Cardiac septum (tissue), 1 donor: ENCODE results near the gene LY6G6F. TPM values are rescaled to one million over a fixed set of nuclear protein-coding genes. Genes with fewer than 3 reads are reported as not detected.
A peak's percentile ranks its signal among the peaks of the same experiment; 100 is the strongest.

ENCODE experiments used
- DNase-seq: peaks from one replicate; pipeline ENCODE4 v3.0.0-alpha.2; 2020; ENCODE audit warnings: low spot score
- intact Hi-C: fragments of 100-400 bp; cut with DNase I; formaldehyde crosslinking; loops from one replicate; pipeline ENCODE4 v1.14.0; 2022
- total RNA-seq: library from RNA; stranded (reverse); fragmentation: NEBNext Ultra II Directional; extraction: Animal tissue kit (Norgen Biotek cat#: 25700); gene quantifications from one replicate; pipeline ENCODE4 v1.2.1, GENCODE V29; 2021
- donor health status: DM: no; HTN: no; CAD: no.

LY6G6F gene
- total RNA-seq, 1 donor from 2014 or later = not detected

- no peak for DNase-seq
These were observed 13.6 kb downstream of the LY6G6F start for GRCh38 chr6:31720196-31720770.

GRCh38 chr6:31721351-31722020 is 14.8 kb downstream of the LY6G6F start, which contains the start of gene LY6G6C:
TSS of gene LY6G6C (minus strand) at chr6:31721746. CDS start at chr6:31721679, 67 bp downstream.
- intact Hi-C loops = no loop called here
- DNase-seq = no peak

More at GRCh38 chr6:31720196-31720770, 13.6 kb downstream of the LY6G6F start:
- intact Hi-C loops = no loop called here

- intact Hi-C loops = no loop called here
- DNase-seq = no peak
These were observed 15.5 kb downstream of the LY6G6F start for GRCh38 chr6:31722173-31722572.

GRCh38 chr6:31723245-31723979 is 16.7 kb downstream of the LY6G6F start, which contains the start of gene MPIG6B:
TSS of gene MPIG6B (plus strand) at chr6:31723373. CDS start at chr6:31723384, 11 bp downstream.
- DNase-seq = no peak
- intact Hi-C loops = no loop called here

DNA sequence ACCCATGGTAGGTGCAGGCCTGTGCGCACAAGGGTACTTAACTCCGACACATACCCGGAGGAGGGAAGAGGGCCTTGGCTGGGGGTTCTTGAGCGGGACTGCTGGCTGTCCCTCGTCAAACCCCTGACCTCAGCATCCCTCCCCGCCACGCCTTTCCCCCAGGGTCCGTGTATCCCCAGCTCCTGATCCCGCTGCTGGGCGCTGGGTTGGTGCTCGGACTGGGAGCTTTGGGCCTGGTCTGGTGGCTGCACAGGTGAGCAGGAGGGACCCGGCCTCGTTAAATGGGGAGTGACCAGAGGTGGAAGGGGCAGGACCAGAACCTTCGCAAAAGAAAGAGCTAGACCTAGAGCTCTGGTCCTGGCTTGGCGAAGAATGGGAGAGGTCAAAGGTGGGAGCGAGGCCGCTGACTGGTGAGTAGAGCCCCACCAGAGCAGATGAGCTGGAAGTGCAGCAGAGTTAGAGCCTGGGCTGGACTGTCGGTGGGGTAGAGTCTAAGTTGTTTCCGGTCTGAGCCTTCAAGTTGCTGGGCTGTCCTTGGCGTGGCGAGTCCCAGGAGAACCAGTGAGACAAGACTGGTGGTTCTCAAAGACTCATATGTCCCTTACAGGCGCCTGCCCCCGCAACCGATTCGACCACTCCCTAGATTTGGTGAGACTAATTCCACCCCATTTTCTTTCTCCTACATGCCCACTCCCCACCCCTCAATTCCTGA is 17.5 kb downstream of the LY6G6F start:
- no peak for DNase-seq

DNA sequence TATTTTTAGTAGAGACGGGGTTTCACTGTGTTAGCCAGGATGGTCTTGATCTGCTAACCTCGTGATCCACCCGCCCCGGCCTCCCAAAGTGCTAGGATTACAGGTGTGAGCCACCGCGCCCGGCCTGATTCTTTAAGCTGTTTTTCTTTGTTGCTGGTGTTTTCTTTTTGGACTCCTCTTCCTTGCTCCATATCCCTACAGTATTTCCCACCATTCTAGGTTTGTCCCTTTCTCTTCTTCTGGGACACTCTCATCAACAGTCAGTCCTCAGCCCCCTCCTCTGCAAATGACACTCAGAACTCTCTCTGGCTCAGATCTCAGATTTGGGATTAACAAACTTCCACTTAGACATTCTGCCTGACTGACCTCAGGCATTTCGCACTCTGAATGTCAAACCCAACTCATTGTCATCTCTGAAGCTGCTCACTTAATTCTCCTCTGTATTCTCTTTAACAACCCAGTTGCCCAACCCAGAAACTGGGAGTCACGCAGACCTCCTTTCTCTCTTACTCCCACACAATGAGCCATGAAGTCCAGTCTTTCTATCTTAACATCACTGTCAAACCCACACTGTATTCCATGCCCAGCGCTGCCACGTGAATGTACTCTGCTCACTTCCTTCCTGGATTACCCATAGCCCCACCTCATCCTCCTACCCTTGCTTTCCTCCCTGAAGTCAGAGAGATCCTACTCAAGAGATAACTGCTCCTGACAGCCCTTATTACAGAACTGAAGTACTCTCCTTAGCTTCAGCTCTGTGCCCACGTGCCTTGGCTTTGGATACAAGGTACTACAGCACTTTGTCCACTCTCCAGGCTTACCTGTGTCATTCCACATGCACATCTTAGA is 19.1 kb downstream of the LY6G6F start:
- intact Hi-C loops = loop anchor here (5.0 kb wide), 1 partner anchor 37 kb away; the partner anchor contains the start of gene SAPCD1
- DNase-seq = no peak

More for the DNA sequence above, 17.5 kb downstream of the LY6G6F start:
- intact Hi-C loops = no loop called here

GRCh38 chr6:31727034-31727716 is 20.5 kb downstream of the LY6G6F start:
- intact Hi-C loops = loop anchor here (5.0 kb wide), 1 partner anchor 35 kb away; the partner anchor contains the start of gene SAPCD1
- DNase-seq = no peak

DNA sequence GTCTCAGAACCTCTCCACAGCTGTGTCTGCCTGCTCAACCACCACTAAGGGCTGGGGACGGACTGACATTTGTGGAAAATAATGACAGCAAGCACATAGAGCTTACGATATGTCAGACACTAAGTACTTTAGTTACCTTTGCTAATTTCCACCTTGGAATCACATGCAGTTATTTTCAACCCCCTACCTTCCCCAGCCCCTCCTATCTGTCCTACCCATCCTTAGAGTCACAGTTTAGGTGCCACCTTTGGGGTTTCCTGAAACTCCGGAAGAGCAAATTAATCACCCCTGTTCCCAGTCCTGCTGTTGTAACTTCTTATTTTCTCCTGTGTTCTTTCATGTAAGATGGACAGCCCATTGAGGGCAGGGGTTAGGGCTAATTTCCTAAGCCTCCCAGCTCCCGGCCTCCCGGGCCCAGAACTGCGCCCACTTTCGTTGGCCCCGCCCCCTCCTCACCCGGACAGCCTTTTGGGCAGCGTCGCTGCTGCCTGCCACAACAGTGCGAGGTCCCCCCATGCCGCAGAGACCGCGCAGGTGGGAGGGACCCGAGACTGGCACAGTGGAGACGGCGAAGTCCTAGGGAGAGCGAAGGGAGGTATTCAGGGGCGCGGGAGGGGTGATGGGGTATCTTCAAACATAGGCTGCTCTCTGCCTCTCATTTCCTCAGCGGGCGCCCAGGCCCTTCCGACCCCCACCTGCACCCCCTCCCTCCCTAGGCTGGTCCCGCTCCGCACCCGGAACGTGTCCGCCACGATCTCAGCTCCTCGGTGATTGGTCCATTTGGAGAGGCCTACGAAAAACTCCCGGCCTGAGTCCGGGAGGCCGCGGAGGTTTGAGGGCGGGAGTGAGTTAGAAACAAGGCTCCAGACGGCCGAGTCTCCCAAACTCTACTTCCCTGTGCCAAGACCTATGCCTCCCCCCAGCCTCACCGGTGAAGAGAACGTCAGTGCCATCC is 21.3 kb downstream of the LY6G6F start:
- no peak for DNase-seq
- intact Hi-C loops = loop anchor here (2.0 to 5.0 kb wide), 3 partner anchors 25 to 107 kb away; partner anchors contain the start of genes ABHD16A and SAPCD1

DNA sequence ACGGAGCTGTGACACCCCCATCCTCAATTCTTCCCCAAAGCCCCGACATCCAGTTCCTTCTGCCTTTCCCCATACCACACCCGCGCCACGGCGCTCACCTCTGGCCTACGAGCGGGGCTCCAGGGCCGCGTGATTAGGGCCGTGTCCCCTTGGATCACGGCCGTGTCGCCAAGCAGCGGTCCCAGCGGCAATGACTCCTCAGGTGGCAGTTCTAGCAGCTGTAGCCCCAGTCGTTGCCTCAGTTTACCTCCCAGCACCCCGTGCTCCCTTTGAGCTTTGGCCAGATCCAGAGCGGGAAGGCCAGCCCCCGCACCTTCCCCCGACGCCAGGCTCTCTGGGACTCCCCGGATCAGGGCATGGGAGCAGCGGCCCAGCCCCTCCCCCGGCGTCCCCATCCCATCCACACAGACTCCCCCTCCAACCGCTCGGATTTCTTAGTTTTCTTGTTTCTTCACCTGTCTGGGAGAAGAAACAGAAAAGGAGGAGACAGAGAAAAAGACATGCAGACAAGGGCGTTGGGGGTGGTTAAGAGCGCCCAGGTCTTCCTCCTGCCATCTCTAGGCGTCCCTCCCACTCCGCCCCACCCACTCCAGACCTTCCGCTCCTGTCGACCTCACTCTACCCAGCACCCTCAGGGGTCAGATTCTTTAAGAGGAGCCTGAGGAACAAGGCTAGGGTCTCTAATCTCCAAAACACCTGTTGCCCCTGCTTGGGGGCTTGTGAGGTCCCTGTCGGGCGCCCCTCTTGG is 22.3 kb downstream of the LY6G6F start, which contains the start of gene DDAH2:
DDAH2 (minus strand) TSS at position 533 of the 748 bp plus-strand sequence; CDS start at position 395, 138 bp downstream.
- intact Hi-C loops = loop anchor here (2.0 to 5.0 kb wide), 3 partner anchors 26 to 106 kb away; partner anchors contain the start of genes ABHD16A and SAPCD1
- DNase-seq = no peak

- intact Hi-C loops = loop anchor here (2.0 to 5.0 kb wide), 3 partner anchors 27 to 105 kb away; partner anchors contain the start of genes ABHD16A and SAPCD1
- DNase-seq = peak; percentile 96
These were observed 22.9 kb downstream of the LY6G6F start for GRCh38 chr6:31729515-31729978.

DNA sequence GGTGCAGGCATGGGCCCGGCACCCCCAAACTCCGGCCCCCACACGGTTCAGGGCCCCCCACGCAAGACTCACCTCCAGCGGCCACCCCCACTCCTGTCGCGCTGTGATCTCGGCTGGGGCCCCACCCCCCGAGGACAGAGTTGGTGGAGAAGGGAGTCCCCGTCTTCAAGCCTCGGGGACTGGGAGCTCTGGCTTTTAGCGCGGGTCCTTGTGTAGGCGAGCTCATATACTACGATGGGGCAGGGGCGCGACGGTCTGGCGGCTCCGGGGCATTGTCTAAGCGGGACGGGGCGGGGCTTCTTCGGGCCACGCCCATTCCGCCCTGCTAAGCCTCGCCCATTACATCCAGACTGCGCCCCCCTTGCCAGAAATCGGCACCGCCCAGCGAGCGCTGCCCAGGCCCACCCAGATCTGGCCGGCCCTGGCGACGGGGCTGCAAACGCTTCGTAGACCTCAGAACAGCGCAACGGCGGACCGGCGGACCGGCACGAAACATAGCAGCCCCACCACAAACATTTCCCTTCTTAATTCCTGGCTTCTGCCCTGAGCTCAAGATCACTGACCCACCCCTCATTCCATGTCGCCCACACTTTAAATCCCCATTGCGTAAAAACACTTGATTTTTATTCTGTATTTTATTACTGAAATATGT is 23.4 kb downstream of the LY6G6F start:
- intact Hi-C loops = loop anchor here (2.0 to 5.0 kb wide), 3 partner anchors 27 to 105 kb away; partner anchors contain the start of genes ABHD16A and SAPCD1
- DNase-seq = peak; percentile 95

GRCh38 chr6:31730631-31731086 is 24.0 kb downstream of the LY6G6F start:
- intact Hi-C loops = no loop called here
- DNase-seq = no peak

- intact Hi-C loops = no loop called here
- no peak for DNase-seq
These were observed 25.4 kb downstream of the LY6G6F start for GRCh38 chr6:31732029-31732428.

- DNase-seq = no peak
- intact Hi-C loops = no loop called here
These were observed 27.1 kb downstream of the LY6G6F start for GRCh38 chr6:31733734-31734133.

GRCh38 chr6:31734247-31734820 is 27.7 kb downstream of the LY6G6F start:
- no peak for DNase-seq
- intact Hi-C loops = no loop called here
